HG03439 (cell line): ENCODE measurements around the gene UMOD.
"Not testable (repeated sequence)": the region's sequence is repeated elsewhere in the genome, so short reads cannot be mapped to it uniquely, and the experiment has no call there.

Source experiments
- ATAC-seq: cut with Tn5 transposase; IDR thresholded peaks from one replicate; pipeline ENCODE4 v1.9.1; 2021; ENCODE audit warnings: mild to moderate bottlenecking, moderate library complexity; ENCODE audit not compliant: unreplicated experiment

UMOD gene

DNA sequence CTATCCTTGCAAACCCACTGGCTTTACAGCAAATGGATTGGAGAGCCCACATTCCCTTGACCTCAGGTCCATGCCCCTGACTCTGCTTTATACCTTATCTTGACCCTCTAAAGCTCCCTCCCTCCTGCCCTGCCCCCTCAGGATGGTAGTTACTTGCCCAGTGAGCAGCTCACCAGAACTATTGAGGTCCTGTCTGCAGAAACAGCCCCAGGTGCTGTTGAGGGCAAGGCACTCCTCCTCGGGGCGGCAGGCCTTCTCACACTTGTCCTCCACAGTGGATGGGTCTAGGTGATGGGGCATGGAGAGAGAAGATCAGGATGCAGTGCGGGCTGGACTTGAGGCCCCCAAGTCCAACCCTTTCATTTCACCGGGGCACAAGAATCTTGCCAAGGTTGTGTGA lies 29.8 kb downstream of the UMOD start:
- no peak for ATAC-seq

- no peak for ATAC-seq
These were observed 30.8 kb downstream of the UMOD start for GRCh38 chr16:20321671-20322070.

DNA sequence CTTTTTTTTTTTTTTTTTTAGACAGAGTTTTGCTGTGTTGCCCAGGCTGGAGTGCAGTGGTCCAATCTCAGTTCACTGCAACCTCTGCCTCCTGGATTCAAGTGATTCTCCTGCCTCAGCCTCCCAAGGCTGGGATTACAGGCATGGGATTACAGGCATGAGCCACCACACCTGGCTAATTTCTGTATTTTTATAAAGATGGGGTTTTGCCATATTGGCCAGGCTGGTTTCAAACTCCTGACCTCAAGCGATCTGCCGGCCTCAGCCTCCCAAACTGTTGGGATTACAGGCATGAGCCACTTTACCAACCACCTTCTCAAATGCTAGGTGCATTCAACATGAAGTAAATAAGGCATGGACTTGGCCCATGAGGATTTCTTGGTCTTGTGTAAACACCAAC lies 31.5 kb downstream of the UMOD start:
- not testable (repeated sequence) for ATAC-seq

GRCh38 chr16:20320592-20320991 lies 31.9 kb downstream of the UMOD start:
- no peak for ATAC-seq

GRCh38 chr16:20320178-20320577 lies 32.3 kb downstream of the UMOD start:
- no peak for ATAC-seq

DNA sequence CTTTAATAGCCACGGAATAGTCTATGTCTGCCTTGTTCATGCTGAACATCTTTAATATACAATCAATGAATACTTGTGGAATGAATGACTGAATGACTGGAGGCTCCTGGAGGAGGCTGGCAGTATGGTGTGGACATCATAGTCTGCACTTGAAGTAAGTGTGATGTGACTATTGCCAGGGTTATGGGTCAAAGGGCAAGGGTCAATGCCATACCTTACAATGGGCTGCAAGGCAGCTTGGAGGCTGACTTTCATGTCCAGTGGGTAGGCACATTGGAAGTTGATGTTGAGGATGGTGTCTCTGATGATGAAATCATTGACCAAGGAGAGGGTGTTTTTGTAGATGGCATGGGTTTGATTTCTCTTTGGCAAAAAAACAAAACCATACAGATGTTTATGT lies 33.1 kb downstream of the UMOD start:
- ATAC-seq, result no peak

DNA sequence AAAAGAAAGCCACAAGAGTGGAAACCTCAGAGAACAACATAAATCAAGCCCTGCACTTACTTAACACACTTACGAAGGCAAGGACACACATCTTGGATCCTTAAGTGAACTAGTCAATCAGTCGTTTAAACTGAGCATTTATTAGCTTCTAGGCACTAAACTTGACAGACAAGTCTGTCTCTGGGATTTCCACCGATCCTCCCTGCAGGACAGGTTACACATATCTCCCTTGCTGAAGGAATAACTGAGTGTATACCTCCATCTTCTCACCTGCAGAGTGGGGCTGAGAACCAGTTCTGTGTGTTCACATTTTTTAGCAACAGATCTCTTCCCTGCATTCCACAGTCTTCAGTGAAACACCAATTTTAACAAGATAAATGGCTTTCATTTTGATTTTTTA lies 34.1 kb downstream of the UMOD start:
- no peak for ATAC-seq

DNA sequence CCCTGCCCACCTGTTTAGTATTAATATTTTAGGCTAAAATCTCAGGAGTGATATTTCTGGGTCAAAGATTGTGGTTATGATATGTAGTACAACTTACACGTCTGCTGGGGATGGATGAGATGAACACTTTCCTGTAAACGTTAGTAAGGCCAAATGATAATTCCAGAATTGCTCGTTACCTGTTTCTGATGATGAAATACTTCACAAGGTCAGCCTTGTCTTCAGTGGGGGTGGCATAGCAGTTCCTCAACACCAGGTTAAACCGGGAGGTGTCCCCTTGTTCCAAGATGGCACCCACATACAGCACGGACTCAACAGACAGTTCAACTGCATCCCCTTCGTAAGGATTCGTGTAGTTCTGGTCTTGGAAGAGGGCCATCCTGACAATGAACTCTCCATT lies 34.5 kb downstream of the UMOD start:
- no peak for ATAC-seq

DNA sequence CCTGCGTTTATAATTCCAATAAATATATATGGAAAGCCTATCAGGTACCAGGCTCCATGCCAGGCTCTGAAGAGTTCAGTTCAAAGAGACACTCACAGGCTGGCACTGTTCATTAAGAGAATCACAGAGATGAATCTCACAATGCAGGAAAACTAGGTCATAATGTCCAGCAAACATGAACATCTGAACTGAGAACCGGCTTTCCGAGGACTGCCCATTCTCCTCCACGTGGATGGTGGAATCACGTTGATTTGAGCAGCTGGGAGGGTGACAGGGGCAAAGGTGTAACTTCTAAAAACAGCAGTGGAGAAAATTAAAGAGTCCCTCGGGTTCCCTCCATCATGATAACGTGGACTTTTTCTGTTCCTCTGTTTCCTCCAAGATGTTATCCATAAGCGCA lies 35.4 kb downstream of the UMOD start:
- ATAC-seq, result no peak

DNA sequence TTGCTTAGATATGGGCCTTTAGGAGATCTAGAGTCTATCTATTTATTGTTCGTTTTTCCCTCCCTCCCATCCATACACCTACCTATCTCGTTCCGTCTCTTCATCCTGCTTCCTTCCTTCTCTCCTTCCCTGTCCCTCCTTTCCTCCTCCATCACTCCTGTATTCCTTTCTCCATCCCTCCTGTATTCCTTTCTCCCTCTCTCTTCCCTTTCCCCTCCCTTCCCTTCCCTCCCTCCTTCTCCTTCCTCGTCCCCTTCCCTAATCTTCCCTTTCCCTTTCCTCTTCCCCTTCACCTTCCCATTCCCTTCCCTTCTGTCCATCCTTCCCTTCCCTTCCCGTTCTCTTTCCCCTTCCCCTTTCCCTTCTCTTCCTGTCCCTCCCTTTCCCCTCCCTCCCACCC lies 35.8 kb downstream of the UMOD start:
- no peak for ATAC-seq

DNA sequence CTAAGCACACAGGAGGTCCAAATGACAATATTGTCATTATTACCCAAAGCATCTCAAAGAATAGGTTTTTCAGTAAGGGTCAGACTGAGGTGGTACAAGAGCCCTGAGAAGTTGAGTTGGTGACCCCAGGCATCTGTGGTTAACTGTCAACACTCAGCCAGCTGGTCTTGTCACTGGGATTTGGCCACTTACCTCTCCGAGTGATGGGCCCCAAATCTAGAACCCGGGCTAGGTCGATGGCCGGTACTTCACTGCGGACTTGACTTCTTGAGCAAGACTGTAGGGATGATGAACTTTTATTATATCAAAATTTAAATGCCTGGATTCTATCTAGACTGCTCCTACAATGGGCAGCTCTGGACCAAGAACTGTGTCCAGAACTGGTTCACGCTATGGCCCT lies 36.8 kb downstream of the UMOD start:
- ATAC-seq, result no peak

DNA sequence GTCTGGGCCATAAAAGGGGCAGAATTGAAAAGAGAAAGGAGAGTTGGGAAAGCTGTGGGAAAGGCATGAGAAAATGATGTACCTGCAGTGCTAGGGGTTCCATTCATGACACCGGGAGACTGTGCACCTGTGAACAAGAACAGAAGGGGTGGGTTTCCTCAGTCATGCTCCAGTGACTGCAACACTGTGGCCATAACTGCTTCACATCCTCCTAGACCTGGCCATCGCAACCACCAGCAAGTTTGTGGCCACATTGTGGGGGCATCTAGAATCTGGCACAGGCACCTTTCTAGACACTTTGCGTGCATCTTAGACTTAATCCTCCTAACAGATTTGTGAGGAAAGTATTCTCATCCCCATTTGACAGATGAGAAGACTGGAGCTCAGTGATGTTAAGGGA lies 37.9 kb downstream of the UMOD start:
- no peak for ATAC-seq

DNA sequence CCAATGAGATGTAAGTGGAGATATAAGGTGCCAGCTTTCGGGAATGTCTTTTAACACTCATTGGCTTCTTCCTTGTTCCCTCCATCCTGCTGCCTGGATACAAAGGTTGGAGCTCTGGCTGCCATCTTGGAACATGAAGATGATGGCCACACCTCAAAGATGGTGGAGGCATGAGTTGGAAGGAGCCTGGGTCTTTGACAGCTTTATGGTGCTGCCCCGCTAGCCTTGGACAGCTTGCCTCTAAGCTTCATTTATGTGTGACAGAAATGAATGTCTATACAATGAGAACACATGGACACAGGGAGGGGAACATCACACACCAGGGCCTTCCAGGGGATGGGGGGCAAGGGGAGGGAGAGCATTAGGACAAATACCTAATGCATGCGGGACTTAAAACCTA lies 38.8 kb downstream of the UMOD start:
- ATAC-seq, result no peak

DNA sequence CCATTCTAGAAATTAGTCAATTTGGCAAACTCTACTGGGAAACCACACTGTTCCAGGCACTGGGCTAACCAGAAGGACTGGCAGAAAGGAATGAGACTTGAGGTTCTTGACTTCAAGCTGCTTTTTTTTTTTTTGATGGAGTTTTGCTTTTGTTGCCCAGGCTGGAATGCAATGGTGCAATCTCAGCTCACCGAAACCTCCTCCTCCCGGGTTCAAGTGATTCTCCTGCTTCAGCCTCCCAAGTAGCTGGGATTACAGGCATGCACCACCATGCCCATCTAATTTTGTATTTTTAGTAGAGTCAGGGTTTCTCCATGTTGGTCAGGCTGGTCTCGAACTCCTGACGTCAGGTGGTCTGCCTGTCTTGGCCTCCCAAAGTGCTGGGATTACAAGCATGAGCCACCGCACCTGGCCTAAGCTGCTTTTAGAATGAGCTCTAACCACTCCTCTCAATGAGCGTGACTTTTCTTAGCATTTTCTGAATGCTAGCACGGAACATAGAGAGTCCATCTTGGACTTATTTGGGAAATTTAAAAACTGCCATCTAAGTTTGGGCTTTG lies 39.9 kb downstream of the UMOD start:
- not testable (repeated sequence) for ATAC-seq

DNA sequence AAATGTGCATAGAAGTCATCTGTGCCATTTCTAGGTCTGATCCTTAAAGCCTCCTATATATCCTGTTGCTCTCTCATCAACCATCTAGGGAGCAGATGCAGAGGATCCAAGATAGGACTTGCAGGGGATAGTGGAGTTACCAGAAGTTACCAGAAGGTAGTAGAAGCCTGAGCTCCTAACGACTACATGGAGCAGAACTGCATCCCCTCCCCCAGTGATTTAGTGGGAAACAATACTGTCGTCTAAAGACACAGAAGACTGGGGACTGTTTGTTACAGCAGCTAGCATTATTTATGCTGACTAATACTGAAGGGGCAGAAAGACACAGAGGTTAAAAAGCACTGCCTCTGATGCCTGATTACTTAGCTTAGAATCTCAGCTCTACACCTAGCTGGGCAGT lies 41.0 kb downstream of the UMOD start:
- no peak for ATAC-seq

- no peak for ATAC-seq
These were observed 41.8 kb downstream of the UMOD start for GRCh38 chr16:20310421-20311395.

DNA sequence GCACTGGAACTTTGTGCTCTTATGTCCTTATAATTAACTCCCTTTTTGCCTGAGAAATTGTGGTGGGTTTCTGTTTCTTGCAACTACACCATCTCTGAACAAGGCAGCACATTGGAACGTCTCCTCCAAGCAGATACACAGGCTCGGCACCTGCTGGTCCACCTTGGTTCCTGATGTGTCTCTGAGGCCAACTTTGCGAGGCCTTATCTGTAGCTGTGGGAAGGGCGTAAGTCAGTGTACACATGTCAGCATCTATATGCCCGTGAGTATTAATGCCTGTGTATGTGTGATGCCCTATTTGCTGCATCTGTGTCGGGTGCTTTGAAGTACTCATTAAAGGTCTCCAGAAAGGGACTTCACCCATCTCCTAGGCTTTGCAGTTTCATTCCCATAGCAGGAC lies 42.7 kb downstream of the UMOD start:
- ATAC-seq, result no peak

GRCh38 chr16:20308801-20309590 lies 43.5 kb downstream of the UMOD start:
- no peak for ATAC-seq

GRCh38 chr16:20308266-20308665 lies 44.2 kb downstream of the UMOD start:
- ATAC-seq, result no peak

DNA sequence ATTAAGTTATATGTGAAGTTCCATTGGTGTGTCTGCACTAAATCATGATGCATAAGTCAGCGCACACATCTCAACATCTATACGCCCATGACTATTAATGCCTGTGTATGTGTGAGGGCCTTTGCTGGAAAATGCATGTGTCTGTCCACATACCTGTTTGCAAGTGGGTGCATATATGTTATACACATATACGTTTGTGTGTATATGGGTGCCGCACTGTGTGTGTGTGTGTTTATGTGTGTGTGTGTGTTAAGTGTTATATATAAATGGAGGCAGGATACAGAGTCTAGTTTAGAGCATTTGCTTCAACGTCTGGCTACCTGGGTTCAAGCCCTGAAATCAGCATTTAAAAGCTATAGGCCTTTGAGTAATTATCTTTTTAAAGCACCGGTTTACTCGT lies 44.7 kb downstream of the UMOD start:
- ATAC-seq, result no peak

GRCh38 chr16:20307240-20307671 lies 45.3 kb downstream of the UMOD start:
- no peak for ATAC-seq

DNA sequence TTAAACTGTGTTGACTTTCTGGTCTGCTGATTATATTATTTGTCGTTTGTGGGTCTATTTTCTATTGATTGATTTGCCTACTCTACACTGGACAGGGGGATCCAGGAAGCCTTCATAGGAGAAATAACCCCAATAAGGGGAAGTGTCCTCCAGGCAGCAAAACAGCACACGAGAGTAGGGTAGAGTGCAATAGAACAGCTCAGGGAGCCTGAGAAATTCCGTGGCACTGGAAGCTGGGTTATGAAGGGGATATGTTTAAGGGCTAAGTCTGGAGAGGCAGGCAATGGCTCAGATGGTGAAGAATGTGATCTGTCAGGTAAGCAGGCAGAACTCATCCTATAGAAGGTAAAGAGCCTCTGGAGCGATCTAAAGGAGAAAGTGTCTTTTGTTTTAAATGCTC lies 46.1 kb downstream of the UMOD start:
- no peak for ATAC-seq
